ENCODE data around the gene CMKLR1.

Gene CMKLR1

GRCh38 chr12:108340037-108340436 is 926 bp upstream of the CMKLR1 start:
- peaks cover 15% of the 10 kb centered on the region for H3K27me3 Mint-ChIP-seq (ENCODE audit: low read depth)
- peak overlapping the region in 1 of 3 experiments; percentile 77 for H3K27ac Mint-ChIP-seq
- H3K9me3 Mint-ChIP-seq, result peaks cover 2% of the 10 kb centered on the region
- peak overlapping the region in 2 of 3 experiments; percentile 52 to 56 for H3K4me3 Mint-ChIP-seq
- TF ChIP-seq CTCF (IDR thresholded peaks at IDR 0.05; ENCODE audit: unreplicated experiment in 3 of 3), result no peak
- peaks cover 19% of the 10 kb centered on the region for H3K4me1 Mint-ChIP-seq
- no peaks in the 10 kb centered on the region for H3K36me3 Mint-ChIP-seq (ENCODE audit: low read depth)

- H3K27me3 Mint-ChIP-seq (ENCODE audit: low read depth), result peaks cover 11% of the 10 kb centered on the region
- peaks cover 19% of the 10 kb centered on the region for H3K4me1 Mint-ChIP-seq
- H3K36me3 Mint-ChIP-seq (ENCODE audit: low read depth), result no peaks in the 10 kb centered on the region
- H3K27ac Mint-ChIP-seq, result no peak overlapping the region
- H3K9me3 Mint-ChIP-seq, result no peaks in the 10 kb centered on the region
- TF ChIP-seq CTCF (IDR thresholded peaks at IDR 0.05; ENCODE audit: unreplicated experiment in 3 of 3), result peak; percentile 40 to 54 (median 44)
- H3K4me3 Mint-ChIP-seq, result peak overlapping the region; percentile 4 to 78 (median 40)
These were observed 1.6 kb downstream of the CMKLR1 start for GRCh38 chr12:108337235-108338223.

- H3K4me3 Mint-ChIP-seq, result no peak overlapping the region
- no peaks in the 10 kb centered on the region for H3K36me3 Mint-ChIP-seq (ENCODE audit: low read depth)
- no peak for TF ChIP-seq CTCF (IDR thresholded peaks at IDR 0.05; ENCODE audit: unreplicated experiment in 3 of 3)
- peaks cover 19% of the 10 kb centered on the region for H3K4me1 Mint-ChIP-seq
- no peak overlapping the region for H3K27ac Mint-ChIP-seq
- H3K27me3 Mint-ChIP-seq (ENCODE audit: low read depth), result peaks cover 8% of the 10 kb centered on the region
- H3K9me3 Mint-ChIP-seq, result no peaks in the 10 kb centered on the region
These were observed 3.6 kb downstream of the CMKLR1 start for GRCh38 chr12:108335349-108336119.

- peaks cover 17% of the 10 kb centered on the region for H3K4me1 Mint-ChIP-seq
- peaks cover 7% of the 10 kb centered on the region for H3K27me3 Mint-ChIP-seq (ENCODE audit: low read depth)
- H3K36me3 Mint-ChIP-seq (ENCODE audit: low read depth), result no peaks in the 10 kb centered on the region
- no peak overlapping the region for H3K27ac Mint-ChIP-seq
- H3K4me3 Mint-ChIP-seq, result no peak overlapping the region
- no peaks in the 10 kb centered on the region for H3K9me3 Mint-ChIP-seq
- no peak for TF ChIP-seq CTCF (IDR thresholded peaks at IDR 0.05; ENCODE audit: unreplicated experiment in 3 of 3)
These were observed 5.0 kb downstream of the CMKLR1 start for GRCh38 chr12:108333898-108334699.

GRCh38 chr12:108332791-108333382 is 6.2 kb downstream of the CMKLR1 start:
- Mint-ChIP-seq H3K4me3 (no peak overlapping the region), H3K27me3 (ENCODE audit: low read depth) (peaks cover 8% of the 10 kb centered on the region), H3K9me3 (no peaks in the 10 kb centered on the region), H3K36me3 (ENCODE audit: low read depth) (no peaks in the 10 kb centered on the region), H3K4me1 (peaks cover 17% of the 10 kb centered on the region), H3K27ac (no peak overlapping the region)
- no peak for TF ChIP-seq CTCF (IDR thresholded peaks at IDR 0.05; ENCODE audit: unreplicated experiment in 3 of 3)
